NCI-H82 treated with DMSO at 0.1 percent for 48 hours (cell line): ENCODE results near the gene CALHM2.

Source experiments
- DNase-seq: peaks from one replicate; lab custom pipeline; 2025; ENCODE audit not compliant: unreplicated experiment; lab: John Stamatoyannopoulos, UW

Gene CALHM2

DNA sequence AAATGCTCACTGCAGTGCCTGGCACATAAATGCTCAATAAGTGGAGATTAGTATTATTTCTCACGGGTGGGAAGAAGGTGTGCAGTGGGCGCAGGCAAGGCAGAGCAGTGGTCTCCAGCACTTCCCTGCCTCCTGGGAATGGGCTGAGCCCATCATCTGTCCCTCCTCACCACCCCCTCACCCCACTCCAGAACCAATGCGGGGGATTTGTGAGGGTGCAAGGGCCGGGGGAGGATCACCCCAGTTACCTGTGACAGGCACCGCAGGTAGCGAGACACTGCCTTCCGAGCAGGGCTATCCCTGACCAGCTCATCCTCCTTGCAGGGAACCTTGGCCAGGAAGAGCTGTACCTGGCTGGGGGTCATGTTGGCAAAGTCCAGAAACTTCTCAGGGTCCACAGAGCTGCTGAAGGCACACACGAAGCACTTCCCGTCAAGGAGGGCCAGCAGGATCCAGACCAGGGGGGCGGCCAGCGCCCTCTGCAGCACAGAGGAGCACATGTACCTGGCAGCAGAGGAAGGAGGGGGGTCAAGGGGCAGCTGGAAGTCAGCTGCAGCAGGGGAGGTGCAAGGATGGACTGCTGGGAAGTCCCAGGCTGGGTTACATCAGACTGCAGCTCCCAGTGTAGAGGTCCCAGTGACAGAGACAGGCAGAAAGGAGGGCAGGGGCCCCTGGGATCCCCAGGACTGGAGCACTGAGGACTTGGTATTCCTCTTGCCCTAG is 24.0 kb upstream of the CALHM2 start:
- DNase-seq = no peak

GRCh38 chr10:103475437-103475836 is 23.3 kb upstream of the CALHM2 start:
- DNase-seq = no peak

DNA sequence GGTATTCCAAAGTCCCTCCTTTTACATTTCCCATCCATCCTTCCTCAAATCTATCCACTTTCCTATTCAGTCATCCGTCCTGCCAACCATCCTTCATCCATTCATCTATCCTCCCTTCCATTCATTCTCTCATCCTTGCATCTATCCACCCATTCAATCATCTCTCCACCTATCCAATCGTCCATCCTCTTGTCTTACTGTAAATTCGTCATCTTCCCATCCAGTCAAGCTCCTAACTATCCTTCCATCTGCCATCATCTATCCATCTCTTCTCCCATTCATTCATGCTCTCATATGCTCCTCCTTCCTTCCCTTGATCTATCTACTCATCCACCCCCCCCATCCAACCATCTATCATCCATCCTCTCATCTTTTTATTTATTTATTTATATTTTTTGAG is 21.9 kb upstream of the CALHM2 start:
- DNase-seq = no peak

DNA sequence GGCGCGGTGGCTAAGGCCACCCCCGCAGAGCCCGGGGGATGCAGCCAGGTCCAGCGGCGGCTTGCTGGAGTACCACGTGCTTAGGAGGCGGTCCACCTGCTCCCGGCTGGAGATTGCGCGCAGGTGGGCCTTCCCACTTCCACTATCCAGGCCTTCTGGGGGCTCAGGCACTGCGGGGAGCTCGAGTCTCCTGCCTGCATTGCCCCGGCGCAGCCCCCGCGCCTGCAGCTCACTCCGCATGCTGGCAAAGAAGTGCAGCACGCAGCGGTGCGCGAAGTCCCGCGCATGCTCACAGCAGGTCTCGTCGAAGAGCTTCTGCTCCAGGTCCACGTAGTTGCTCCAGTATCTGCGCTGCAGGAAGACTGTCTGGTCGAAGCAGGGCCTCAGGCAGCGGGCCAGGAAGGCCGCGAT is 21.1 kb upstream of the CALHM2 start:
- DNase-seq = no peak

- no peak for DNase-seq
Measured at GRCh38 chr10:103472005-103472404, 19.8 kb upstream of the CALHM2 start.

DNA sequence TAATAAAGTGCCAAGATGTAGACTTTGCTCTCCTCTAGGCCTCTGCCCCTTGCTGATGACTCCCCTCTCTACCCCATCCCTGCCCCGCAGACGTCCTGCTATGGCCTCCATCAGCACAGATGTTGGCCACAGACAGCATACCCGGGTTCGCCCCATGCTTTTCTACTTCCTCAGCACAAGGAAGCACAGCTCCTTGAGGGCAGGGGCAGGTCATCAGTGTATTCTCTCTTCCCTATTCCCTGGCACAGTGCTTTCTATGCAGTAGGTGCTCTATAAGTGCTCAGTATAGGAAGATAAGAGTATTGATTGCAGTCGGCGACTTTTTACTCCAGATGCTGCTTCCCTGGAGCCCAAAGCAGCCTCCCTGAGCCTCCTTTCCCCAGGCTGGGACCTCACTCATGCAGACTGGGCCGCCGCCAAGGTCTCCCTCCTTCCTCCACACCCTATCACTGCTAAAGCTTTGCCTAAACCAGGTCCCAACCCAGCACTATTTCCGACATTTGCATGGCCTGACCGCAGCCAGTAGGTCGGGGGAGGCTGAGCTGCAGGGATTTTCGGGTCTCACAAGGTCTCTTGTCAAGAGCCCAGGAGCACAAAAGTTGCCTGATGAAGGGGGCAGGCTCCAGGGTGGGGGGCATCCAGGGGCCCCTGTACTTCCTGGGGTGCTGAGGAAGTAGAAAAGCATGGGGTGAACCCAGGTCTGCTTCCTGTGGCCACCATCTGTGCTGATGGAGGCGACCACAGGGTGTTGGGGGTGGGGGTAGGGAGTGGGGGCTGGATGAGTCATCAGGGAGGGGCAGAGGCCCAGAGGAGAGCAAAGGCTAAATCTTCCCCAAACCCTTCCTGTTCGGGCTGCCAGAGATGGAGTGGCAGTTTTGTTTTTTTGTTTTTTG is 18.8 kb upstream of the CALHM2 start:
- no peak for DNase-seq

DNA sequence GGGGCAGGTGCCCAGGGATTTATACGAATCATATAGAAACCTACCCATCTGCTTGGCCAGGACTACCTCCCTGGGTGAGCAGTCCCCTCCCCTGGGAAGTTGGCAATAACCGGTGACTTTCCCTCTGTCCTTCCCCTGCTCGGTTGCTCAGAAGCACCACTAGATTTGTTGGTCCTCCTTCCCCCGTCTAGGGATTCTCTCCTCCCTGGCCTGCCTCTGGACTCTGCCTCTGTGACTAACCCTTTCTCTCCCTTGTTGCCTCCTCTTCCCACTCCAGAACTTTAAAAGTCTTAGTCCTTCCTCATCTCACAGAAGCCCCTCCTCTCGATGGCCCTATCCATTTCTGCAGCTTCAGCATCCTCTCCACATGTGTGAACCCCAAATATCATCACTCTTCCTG is 17.0 kb upstream of the CALHM2 start:
- no peak for DNase-seq

- no peak for DNase-seq
Measured at GRCh38 chr10:103467406-103467805, 15.2 kb upstream of the CALHM2 start.

- DNase-seq = no peak
Measured at GRCh38 chr10:103466734-103467133, 14.6 kb upstream of the CALHM2 start.

DNA sequence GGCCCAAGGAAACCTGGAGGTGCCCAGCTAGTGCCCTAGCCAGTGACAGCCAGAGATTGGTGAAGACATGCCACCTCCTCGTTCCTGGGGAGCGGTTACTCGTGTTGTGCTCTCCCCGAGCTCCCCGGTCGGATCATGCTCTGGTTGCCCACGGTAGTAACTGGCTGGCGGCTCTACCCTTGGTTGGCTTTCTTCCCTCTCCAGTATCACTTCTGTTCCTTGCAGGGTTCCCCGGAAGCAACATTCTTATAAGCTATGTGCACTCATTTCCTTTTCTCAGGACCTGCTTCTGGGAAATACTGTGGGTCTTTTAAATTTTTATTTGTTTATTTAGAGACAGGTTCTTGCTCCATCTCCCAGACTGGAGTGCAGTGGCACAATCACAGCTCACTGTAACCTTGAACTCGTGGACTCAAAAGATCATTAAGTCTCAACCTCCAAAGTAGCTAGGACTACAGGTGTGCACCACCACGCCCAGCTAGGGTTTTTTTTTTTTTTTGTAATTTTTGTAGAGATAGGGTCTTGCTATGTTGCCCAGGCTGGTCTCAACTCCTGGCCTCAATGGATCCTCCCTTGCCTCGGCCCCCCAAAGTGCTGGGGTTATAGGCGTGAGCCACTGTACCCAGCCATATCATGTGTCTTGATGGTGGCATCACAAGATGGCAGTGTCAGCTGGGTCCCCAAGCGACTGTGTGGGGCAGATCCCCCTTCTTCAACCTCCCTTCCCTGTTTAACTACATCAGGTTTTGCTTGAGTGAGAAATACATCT is 13.4 kb upstream of the CALHM2 start:
- DNase-seq = no peak

GRCh38 chr10:103463499-103463898 is 11.3 kb upstream of the CALHM2 start:
- DNase-seq = no peak

DNA sequence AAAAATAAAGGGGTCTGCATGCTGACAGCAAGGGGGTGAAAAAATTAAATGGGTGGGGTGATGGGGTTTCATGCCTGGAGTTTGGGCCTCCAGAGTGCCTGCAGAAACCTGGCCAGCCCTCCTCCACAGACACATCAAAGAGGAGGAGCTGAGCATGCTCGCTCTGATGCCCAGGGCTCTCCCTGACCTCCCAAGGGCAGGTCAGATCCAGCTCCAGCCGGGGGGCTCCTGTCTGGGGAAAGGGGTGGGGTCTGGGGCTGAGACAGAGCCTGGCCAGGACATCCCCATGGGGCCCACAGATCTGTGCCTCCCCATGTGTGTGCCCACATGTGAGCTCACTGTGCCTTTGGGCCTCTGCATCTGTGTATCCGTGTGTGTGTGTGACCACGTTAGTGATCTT is 7.4 kb upstream of the CALHM2 start:
- no peak for DNase-seq

DNA sequence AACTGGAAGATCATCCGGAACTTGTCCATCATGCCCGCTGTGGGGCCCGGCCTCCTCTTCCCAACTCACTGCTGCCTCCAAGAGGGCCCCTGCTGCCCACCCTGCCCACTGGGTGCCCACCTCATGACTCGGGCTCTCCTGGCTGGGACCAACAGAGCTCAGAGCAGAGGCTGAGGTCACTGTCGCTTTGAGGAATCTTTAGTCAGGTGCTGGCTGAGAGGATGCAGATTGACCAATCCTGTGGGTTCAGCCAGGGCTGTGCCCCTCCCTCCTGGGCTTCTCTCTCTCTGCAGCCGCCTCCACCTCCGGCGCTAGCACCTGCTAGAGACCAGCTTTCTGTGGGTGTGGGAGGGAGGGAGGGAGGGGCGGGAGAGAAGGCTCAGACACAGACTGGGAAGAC is 6.5 kb upstream of the CALHM2 start, which contains the start of gene CALHM1:
Gene CALHM1 (minus strand): TSS at position 181 of the 400 bp plus-strand sequence. CDS start 149 bp downstream, at position 32.
- DNase-seq = no peak

DNA sequence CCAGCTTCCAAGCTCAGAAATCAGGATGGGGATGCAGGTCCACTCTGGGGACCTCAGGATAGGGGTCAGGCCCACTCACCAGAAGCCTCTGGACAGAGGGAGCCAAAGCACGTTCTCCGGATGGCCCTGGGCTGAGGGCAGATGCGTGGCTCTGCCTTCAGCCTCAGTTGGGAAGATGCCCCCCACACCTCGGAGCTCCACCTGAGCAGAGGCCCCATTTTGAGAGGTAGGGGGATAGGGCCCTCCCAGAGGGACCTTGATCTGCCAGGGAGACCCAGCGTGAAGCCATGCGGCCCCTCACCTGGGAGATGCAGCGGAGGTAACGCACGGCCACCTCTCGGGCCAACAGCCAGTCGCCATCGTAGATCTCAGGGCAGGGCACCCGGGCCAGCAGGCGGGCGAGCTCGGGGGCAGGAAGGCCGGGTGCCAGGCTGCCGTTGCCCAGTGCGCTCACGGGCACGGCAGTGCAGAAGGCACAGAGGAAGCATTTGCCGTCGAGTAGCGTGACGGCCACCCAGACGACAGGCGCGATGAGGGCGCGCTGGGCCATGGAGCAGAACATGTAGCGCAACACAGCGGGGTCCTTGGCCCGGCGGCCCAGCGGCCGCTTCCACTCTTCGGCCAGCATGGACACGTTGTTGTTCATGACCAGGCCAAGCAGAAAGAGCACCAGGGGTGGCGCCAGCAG is 5.9 kb upstream of the CALHM2 start:
- DNase-seq = no peak

DNA sequence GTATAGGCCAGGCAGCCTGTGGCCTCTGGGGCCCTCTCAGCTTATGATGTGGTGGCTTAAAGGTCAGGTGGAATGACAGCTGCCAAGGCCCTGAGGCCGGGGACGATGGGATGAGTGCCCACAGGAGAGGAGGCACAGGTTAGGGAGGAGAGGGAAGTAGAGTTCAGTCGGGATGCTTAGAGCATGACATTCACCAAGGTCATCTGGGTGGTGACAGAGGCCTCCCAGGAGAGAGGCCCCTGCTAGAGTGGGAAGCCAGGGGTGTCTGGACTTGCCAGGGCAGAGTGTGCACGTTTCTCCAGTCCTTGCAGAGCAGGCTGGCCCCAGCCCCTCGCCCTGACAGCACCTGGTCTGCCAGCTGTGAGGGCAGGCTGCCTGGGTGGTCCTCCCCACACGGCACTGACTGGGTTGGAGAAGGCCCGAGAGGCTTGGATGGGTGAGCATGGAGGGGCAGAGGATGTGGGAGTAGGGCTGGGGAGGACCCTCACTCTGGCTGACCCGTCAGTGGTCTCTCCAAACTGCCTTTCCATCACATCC is 5.1 kb upstream of the CALHM2 start:
- no peak for DNase-seq

GRCh38 chr10:103456074-103456660 is 4.0 kb upstream of the CALHM2 start:
- DNase-seq = no peak

GRCh38 chr10:103455235-103455634 is 3.1 kb upstream of the CALHM2 start:
- DNase-seq = no peak

- DNase-seq = no peak
Measured at GRCh38 chr10:103454026-103454425, 1.9 kb upstream of the CALHM2 start.

GRCh38 chr10:103452506-103453230 is 498 bp upstream of the CALHM2 start:
- no peak for DNase-seq
